Hematopoietic multipotent progenitor cell (in vitro differentiated cells): ENCODE data around the gene TMEM131L. TPM values are rescaled to one million over a fixed set of nuclear protein-coding genes. Genes with fewer than 3 reads are reported as not detected.
A peak's percentile ranks its signal among the peaks of the same experiment; 100 is the strongest.
"Not testable (repeated sequence)": the region's sequence is repeated elsewhere in the genome, so short reads cannot be mapped to it uniquely, and the experiment has no call there.

ENCODE experiments used
- DNase-seq, 3 donors: peaks; one replicate each; pipeline ENCODE4 v3.0.0-alpha.2; 2011 to 2015; ENCODE audit warnings: low read depth in 2 of 3, low spot score in 2 of 3
- total RNA-seq: library from RNA; depleted of rRNA; stranded (reverse); fragments of >200 nt; gene quantifications from one replicate; pipeline ENCODE4 v1.2.3, GENCODE V29; 2012

TMEM131L gene, protein sequence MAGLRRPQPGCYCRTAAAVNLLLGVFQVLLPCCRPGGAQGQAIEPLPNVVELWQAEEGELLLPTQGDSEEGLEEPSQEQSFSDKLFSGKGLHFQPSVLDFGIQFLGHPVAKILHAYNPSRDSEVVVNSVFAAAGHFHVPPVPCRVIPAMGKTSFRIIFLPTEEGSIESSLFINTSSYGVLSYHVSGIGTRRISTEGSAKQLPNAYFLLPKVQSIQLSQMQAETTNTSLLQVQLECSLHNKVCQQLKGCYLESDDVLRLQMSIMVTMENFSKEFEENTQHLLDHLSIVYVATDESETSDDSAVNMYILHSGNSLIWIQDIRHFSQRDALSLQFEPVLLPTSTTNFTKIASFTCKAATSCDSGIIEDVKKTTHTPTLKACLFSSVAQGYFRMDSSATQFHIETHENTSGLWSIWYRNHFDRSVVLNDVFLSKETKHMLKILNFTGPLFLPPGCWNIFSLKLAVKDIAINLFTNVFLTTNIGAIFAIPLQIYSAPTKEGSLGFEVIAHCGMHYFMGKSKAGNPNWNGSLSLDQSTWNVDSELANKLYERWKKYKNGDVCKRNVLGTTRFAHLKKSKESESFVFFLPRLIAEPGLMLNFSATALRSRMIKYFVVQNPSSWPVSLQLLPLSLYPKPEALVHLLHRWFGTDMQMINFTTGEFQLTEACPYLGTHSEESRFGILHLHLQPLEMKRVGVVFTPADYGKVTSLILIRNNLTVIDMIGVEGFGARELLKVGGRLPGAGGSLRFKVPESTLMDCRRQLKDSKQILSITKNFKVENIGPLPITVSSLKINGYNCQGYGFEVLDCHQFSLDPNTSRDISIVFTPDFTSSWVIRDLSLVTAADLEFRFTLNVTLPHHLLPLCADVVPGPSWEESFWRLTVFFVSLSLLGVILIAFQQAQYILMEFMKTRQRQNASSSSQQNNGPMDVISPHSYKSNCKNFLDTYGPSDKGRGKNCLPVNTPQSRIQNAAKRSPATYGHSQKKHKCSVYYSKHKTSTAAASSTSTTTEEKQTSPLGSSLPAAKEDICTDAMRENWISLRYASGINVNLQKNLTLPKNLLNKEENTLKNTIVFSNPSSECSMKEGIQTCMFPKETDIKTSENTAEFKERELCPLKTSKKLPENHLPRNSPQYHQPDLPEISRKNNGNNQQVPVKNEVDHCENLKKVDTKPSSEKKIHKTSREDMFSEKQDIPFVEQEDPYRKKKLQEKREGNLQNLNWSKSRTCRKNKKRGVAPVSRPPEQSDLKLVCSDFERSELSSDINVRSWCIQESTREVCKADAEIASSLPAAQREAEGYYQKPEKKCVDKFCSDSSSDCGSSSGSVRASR (N-terminal part only)
- total RNA-seq = 19.7 TPM

DNA sequence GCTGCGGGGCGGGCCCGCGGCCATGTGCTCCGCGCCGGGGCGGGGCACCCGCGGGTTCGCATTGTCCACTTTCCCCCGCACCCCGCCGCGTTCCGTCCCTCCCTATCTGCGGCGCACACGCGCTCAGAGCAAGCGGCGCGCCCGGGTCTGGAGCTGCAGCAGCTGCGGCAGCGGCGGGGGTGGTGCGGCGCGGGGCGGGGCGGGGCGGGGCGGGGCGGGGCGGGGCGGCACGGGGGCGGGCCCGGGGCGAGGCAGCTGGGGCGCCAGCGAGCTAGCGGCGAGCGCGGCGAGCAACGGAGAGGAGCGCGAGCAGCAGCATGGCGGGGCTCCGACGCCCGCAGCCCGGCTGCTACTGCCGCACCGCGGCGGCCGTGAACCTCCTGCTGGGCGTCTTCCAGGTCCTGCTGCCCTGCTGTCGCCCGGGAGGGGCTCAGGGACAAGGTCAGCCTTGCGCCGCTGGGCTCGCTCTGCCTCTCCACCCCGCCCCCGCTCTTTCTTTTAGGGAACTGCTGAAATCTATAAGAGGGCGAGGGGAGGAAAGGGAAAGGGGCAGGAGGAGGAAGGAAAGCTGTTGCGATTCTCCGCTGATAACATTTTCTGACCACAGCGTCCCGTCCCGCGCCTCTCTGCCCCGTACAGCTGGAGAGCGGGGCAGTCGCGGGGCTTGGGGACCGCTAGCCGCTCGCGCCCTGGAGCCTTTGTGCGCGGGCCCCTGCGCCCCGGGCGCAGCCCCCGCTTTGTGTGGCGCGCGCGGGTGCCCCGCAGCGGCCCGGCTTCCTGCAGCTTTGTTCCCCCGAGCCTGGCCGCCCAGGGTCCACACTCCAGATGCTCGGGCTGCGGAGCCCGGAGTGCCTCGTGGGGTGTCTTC lies at the start of gene TMEM131L:
Gene TMEM131L, plus strand, starts transcription at position 280 of the 868 bp plus-strand sequence. Its CDS starts 38 bp downstream, at position 318.
- DNase-seq = peak in 2 of 3 donors; percentile 77 to 85

DNA sequence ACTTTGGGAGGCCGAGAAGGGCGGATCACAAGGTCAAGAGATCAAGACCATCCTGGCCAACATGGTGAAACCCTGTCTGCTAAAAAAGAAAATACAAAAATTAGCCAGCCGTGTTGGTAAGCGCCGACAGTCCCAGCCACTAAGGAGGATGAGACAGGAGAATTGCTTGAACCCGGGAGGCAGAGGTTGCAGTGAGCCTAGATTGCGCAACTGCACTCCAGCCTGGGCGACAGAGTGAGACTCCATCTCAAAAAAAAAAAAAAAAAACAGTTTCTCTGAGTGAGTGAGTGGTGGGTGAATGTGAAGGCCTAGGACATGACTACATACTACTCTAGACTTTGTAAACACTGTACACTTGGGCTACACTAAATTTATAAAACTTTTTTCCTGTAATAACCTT lies 49.7 kb upstream of the TMEM131L start:
- DNase-seq = not testable (repeated sequence)

DNA sequence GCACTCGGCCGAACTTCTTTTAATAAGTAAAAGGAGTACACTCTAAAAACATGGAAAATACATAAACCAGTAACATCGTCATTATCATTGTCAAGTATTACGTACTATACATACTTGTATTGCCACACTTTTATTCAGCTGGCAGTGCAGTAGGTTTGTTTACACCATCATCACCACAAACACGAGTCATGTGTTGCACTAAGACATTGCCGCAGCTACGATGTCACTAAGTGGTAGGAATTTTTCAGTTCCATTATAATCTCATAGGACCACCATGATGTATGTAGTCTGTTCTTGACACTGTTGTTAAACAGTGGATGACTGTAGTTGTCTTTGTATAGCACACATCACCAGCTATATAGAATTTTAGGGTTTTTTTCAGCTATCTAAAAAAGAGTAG lies 48.0 kb upstream of the TMEM131L start:
- no peak for DNase-seq

DNA sequence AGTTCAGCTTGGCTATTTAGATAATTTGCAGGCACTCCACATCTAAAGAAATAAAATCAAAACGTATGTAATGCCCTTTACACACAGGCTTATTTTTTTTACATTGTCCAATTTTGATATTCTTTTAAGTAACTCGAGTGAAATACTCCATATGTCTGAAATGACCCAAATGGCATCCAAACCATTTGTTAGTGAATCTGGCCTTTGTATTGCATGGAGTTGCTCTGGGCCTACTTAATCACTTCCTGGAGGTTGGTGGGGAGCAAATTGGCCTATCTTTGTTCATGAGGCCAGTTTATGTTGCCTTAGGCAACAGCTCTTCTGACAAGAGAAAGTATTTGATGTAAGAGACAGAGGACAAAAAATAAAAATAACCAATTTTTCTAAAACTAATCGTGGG lies 47.6 kb upstream of the TMEM131L start:
- no peak for DNase-seq

DNA sequence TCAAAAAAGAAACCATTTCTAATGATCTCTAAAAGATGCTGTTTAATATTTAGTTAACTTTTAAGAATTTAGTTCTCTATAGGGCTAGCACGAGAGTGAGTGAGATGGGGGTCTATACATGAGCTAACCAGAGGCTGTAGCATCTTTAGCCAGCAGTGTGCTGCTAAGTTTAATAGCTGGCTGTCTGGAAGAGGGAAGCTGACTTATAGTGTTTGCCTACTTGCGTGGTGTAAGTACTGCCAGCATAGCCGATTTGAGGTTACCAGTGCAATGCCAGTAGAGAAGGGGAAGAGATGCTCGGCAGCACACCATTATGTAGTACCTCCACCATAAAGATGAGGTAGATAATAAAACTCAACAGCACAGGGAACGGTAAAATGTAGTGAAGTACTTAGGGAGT lies 47.1 kb upstream of the TMEM131L start:
- no peak for DNase-seq

DNA sequence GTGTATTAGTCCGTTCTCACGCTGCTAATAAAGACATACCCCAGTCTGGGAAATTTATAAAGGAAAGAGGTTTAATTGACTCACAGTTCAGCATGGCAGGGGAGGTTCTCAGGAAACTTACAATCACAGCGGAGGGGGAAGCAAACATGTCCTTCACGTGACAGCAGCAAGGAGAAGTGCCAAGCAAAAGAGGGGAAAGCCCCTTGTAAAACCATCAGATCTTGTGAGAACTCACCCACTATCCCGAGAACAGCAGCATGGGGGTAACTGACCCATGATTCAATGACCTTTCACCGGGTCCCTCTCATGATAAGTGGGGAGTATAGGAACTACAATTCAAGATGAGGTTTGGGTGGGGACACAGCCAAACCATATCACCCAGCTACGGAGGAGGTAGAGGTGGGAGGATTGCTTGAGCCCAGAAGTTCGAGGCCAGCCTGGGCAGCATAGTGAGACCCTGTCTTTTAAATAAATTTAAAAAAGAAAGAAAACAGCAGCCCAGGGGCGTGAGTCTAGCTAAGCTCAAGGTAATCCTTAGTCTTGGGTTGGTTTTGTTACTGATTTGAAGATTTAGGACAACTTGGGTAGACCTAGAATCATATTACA lies 46.4 kb upstream of the TMEM131L start:
- no peak for DNase-seq

DNA sequence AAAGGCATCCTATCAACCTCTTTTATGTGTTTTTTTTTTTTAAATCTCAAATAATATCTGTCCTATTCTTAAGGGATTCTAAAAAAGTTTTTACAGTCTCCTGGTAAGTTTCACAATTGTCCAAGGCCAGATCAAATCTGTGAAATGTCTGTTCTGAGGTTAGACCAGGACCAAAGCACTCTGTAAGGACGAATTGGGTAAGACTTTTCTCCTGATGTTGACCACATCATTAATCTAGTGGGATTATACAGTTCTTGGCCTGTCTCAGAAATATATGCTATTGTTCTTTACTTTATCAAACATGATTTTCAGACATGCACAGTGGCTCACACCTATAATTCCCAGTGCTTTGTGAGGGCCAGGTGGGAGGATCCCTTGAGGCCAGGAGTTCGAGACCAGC lies 45.8 kb upstream of the TMEM131L start:
- DNase-seq = no peak

DNA sequence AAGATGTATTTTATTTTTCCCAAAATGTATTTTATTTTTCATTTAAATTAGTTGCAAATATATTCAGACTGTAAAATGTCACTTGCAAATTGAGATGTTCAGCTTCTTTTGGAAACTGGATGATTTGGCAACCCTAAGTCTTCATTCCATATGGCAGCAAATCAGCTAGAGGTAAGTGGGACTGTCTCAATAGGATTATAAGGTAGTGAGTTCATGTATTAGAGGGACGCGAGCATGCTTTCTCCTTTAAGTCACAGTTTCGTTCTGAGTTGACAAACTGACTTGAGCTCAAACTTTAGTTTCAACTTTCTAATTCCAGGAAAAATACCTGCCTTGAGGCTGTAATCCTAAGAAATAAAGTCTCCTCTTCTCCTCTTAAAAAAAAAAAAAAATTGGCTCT lies 44.2 kb upstream of the TMEM131L start:
- DNase-seq = no peak

DNA sequence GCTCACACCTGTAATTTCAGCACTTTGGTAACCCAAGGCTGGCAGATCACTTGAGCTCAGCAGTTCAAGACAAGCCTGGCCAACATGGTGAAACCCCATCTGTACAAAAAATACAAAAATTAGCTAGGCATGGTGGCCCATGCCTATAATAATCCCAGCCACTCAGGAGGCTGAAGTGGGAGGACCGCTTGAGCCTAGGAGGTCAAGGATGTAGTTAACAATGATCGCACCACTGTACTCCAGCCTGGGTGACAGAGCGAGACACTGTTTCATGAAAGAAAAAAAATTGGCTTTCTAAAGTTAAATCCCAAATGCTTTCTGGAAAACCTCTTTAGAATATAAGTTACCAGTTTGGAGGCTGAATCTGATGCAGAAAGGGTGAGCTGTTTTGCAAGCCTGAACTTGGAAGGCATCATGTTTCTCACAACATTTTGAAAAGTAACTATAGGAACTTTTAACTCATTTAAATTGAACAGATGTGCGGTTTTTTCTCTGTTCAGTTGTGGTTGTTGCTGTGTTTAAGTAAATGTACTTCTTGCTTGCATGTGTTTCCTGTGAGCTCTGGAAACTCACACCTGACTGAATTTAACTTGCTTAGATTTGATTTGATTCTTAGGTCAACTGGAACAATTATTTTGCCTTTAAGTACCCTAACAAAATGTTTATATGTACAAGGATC lies 39.8 kb upstream of the TMEM131L start:
- DNase-seq = peak in 1 of 3 donors; percentile 50

DNA sequence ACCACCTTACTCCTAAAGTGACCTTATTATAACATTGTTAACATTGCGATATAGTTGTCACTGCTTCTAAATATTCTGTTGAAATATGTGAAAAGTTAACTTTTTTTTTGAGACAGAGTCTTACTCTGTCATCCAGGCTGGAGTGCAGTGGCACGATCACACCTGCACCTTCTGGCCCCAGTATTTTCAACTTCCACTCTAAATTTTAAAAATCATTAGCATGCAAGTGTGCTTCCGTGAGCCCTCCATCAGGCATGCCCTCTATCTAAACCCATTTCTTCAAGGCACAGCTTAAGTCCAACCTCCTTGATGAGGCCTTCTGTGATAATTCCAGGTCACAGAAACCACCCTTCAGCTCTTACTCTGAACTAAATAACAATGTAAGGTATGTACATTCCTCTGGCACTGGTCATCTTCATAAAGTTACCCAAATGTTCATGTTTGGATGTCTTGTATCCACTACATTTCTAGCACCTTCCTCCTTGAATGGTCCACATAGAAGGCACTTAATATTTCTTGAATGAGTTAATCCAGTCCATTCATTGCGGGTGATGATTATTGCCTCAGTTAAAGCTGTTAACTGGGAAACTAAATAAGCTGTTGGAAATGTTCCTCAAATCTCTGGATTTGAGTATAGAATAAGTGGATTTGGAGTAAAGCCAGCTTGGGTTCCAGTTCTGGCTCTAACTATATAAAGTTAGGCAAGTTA lies 38.6 kb upstream of the TMEM131L start:
- DNase-seq = no peak

DNA sequence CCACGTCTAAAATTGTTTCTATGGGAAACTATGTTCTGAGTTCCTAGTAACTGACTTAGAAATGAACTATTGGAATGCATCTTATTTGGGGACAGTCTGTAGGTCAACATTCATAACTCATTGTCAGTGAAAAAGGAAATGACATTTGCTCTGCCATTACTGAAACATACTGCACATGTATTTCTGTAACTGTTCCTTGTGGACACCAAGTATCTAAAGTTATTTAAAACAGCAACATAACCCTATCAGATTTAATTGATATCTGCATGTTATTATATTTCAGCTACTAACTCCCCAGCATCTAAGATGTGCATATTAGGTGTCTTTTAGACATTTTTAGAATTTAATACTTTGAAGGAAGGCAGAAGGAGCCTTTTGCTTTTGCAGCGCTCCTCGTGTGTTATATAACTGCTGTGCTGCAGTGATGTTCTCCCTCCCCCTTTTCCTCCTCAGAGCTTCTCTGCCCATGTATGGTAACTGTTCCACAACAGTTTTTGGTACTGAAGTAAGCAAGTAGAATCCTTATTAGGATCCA lies 37.2 kb upstream of the TMEM131L start:
- DNase-seq = no peak

DNA sequence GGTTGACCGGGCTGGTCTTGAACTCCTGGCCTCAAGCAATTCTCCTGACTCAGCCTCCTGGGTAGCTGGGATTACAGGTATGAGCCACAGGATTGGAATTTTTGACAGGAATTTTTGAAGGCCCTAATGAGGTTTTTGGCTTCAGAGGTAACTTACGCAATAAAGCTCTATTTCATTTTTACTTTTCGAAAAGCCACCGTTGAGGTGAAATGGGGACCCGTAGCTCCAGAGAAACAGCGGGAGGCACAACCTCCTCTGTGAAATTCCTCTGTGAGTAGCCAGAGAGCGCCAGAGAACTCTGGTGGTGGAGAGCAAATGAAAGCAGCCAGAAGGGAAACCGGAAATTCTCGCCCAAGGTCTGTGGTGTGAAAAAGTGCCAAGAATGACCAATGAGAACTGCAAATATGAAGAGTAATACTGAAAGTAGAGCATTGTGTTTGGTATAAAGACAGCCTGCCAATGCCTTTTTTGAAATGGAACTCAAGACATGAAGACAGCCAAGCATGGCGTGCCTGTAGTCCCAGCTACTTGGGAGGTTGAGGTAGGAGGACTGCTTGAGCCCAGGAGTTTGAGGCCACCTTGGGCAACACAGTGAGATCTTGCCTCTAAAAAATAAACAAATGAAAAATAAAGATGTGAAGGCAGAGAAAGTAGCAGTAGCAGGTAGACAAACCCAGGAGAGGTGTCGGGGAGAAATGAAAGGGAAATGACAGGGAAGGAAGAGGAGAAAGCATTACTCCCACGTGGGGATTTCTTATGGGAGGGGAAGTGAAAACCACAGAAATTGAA lies 33.0 kb upstream of the TMEM131L start:
- DNase-seq = peak; percentile 34 to 78 (median 61)

DNA sequence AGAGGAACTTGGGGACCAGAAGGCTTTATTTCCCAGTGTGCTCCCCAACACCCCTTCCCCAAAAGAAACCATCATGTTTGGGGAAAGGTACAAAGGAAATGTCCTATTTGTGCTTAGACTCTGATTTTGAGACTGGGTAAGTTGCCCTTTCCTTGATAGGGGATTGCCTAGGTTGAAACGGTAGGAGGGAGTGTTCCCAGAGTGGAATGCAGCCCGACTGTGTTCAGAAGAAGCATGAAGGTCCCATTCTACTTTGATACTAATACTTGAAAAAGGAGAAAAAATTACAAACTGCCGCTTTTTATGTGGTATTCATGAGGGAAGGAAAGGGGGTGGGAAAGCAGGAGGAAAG lies 32.4 kb upstream of the TMEM131L start:
- no peak for DNase-seq

DNA sequence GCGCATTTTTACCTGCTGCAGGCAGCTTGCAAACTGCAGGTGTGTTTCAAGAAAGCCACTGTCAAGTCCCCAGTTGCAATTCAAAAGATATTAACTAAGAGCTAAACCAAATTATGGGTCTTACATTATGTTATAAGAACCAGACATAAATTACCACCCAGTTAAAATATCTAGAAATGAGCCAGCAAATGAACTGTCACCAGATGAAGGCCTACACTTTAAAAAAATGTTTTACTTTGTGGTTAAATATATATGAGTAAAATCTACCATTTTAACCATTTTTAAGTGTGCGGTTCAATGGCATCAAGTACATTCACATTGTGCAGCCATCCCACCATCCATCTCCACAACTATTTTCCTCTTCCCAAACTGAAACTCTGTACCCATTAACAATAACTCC lies 32.0 kb upstream of the TMEM131L start:
- DNase-seq = no peak

DNA sequence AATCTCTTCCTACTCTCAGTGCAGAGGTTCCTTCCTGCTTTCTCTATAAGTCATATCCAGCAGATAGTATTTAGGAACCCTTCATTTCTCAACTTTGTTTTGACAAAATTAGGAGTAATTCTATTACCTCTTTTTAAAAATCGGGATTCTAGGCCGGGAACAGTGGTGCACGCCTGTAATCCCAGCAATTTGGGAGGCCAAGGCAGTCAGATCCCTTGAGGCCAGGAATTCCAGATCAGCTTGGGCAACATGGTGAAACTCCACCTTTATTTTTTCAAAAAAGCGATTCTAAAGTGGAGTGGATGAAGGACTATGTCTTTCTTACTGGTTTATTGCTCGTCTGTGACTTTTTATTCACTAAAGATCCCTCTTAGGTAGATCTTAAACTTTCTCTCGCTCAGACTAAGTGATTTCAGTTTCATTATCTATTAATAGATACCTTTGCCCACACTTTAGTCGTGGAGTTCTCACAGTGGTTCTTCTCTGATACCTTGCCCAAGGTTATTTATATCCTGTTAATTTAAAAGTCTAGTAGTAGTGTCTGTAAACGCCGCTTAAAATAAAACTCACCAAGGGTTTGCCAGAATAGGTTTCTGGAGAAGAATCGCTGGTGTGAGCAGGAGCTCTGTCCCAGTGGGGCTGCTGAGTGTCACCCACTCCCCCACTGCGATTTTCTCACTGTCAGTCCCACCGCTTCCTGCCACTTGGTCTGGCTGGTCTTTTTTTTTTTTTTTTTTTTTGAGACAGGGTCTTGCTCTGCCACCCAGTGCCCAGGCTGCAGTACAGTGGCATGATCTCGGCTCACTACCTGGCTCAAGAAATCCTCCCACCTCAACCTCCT lies 27.0 kb upstream of the TMEM131L start:
- DNase-seq = peak in 2 of 3 donors; percentile 8 to 31

DNA sequence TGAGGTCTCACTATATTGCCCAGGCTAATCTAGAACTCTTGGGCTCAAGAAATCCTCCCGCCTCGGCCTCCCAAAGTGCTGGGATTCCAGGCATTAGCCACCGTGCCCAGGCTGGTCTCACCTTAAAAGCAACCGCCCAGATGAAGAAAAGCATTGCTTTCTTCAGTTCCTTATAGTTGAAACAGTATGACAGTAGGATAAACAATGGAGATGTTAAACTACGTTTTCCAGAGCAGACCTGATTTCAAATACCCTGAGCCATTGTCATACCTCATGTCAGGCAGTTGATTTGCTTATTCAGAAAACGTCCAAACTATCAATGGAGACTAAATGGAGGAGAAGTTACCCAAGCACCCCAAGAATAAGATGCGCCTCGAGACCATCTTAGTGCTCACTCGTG lies 26.3 kb upstream of the TMEM131L start:
- no peak for DNase-seq
